Measurements from ENCODE around the gene EIF3A. TPM values are rescaled to one million over a fixed set of nuclear protein-coding genes. Genes with fewer than 3 reads are reported as not detected.

The EIF3A gene
- total RNA-seq (2022; extraction: Qiagen RNA extraction), result 120 to 140 TPM (median 131 TPM) in 5 replicates

DNA sequence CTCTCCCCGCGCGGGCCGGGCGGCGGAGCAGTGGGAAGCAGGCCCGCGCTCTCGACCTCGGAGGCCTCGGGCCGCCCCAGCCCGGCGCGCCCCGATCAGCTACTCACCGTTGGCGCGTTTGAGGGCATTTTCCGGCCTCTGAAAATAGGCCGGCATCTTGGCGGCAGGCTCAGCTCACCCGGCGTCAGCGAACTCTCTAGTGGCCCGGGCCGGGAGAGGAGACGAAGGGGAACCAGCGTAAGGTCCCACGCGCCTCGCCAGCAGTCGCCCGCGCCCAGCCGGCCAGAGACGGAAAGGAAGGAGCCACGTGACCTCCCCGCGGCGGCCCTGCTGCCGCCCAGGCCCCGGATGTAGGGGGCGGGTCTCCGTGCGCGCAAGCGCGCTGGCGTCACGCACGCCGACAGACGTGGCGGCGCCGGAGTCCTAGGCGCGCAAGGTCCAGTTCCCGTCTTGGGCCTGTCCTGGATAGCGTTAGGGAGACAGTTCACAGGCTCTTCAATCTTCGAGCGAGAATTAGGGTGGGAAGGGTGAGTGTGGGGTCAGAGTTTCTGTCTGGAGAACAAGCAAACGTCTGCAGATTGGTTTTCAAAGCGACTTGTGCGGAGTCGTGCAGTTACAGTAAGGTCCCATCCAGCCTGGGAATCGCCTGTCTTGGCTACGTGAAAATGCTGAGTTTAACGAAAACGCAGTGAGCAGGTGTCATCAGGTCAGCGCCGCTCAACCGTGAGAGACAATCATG is at the start of gene EIF3A:
Gene EIF3A (minus strand): TSS at position 297 of the 739 bp plus-strand sequence. CDS start 141 bp downstream, at position 156.

DNA sequence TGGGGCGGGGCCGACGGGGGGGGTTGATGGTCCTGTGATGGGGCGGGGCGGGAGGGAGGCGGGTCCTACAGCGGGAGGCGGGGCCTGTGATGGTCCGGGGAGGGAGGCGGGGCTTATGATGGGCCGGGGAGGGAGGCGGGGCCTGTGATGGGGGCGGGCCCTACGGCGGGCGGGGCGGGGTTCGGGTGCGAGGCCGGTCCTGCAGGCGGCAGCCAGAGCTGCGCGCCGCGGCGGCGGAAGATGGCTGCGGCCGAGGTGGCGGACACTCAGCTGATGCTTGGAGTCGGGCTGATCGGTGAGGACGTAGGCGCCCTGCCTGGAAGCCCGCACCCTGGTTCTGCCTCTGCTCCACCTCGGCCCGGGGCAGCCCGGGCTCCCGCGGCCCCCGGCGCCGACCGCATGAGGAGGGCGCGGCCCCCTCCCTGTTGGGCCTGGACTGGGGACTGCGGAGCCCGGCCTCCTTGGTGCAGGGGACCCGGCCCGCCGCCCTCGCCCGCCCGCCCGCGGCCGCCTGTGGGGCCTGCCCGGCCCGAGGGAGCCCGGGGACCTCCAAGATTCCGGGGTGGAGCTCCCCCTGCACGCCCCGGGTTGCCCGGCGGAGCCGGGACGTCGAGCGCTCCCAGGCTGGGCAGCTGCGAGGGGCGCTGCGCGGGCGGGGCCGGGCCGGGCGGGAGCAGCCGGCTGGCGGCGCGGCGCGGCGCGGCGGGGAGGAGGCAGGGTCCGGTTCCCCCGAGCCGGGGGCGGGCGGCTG is 23.5 kb upstream of the EIF3A start, which contains the start of gene DENND10:
Gene DENND10 (plus strand): TSS at position 211 of the 751 bp plus-strand sequence. CDS start 30 bp downstream, at position 241.

GRCh38 chr10:119029613-119030420 is 50.8 kb downstream of the EIF3A start, which contains the start of gene NANOS1:
TSS of gene NANOS1 (plus strand) at chr10:119029714. CDS start at chr10:119029802, 88 bp downstream.

Other genes starting within 250 kb of the EIF3A start
- 2.2 to 3.6 TPM (median 3.3 TPM) in 5 replicates for gene NANOS1, start 51.1 kb downstream of the EIF3A start, total RNA-seq (2022; extraction: Qiagen RNA extraction)
- 48.9 to 59.0 TPM (median 57.9 TPM) in 5 replicates for gene DENND10, start 23.3 kb upstream of the EIF3A start, total RNA-seq (2022; extraction: Qiagen RNA extraction)
- 45.8 to 50.5 TPM (median 46.3 TPM) in 5 replicates for gene SFXN4, start 84.9 kb upstream of the EIF3A start, total RNA-seq (2022; extraction: Qiagen RNA extraction)
- gene PRDX3, start 98.0 kb upstream of the EIF3A start, total RNA-seq (2022; extraction: Qiagen RNA extraction), result 271 to 335 TPM (median 310 TPM) in 5 replicates
- gene GRK5, start 126.8 kb upstream of the EIF3A start, total RNA-seq (2022; extraction: Qiagen RNA extraction), result 7.8 to 9.9 TPM (median 9.2 TPM) in 5 replicates

Data from A549 treated with Mapracorat at 1 μM for 4 hours (cell line).